ENCODE results near the gene MROH2A.

GRCh38 chr2:233758141-233758540 lies 20.0 kb upstream of the MROH2A start:
- TF ChIP-seq, protein P1, sequence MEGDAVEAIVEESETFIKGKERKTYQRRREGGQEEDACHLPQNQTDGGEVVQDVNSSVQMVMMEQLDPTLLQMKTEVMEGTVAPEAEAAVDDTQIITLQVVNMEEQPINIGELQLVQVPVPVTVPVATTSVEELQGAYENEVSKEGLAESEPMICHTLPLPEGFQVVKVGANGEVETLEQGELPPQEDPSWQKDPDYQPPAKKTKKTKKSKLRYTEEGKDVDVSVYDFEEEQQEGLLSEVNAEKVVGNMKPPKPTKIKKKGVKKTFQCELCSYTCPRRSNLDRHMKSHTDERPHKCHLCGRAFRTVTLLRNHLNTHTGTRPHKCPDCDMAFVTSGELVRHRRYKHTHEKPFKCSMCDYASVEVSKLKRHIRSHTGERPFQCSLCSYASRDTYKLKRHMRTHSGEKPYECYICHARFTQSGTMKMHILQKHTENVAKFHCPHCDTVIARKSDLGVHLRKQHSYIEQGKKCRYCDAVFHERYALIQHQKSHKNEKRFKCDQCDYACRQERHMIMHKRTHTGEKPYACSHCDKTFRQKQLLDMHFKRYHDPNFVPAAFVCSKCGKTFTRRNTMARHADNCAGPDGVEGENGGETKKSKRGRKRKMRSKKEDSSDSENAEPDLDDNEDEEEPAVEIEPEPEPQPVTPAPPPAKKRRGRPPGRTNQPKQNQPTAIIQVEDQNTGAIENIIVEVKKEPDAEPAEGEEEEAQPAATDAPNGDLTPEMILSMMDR (IDR thresholded peaks at IDR 0.05), result no peak
- TF ChIP-seq POLR2A (IDR thresholded peaks at IDR 0.05) (no peak), EP300 (IDR thresholded peaks at IDR 0.05) (no peak)

Measured in stomach (tissue), 4 donors.